ENCODE data around the gene LPIN1. TPM values are rescaled to one million over a fixed set of nuclear protein-coding genes. Genes with fewer than 3 reads are reported as not detected.

The LPIN1 gene
- total and polyA plus RNA-seq, 2 donors (not counting 1 experiment from before 2014, with no cell fraction given) = 36.3 to 99.1 TPM

- H3K9me3 ChIP-seq (ENCODE audit: control extremely low read depth in 1 of 3, control insufficient read depth in 2 of 3, insufficient read depth in 1 of 3, low read length in 2 of 3) = no peaks in the 10 kb centered on the region
- H3K9ac ChIP-seq (ENCODE audit: low read length) = no peak overlapping the region
- intact Hi-C loops (cut with micrococcal nuclease) = no loop called here
- CTCF ChIA-PET = no interaction called here
- H3K27ac ChIP-seq (ENCODE audit: low read length in 2 of 2) = no peak overlapping the region
- POLR2A ChIA-PET = no interaction called here
- Mint-ChIP-seq H3K9me3 (ENCODE audit: insufficient read depth) (no peaks in the 10 kb centered on the region), H3K27me3 (peaks cover 36% of the 10 kb centered on the region), H3K4me3 (no peak overlapping the region), H3K27ac (no peak overlapping the region), H3K4me1 (no peaks in the 10 kb centered on the region)
- no peaks in the 10 kb centered on the region for H3K4me1 ChIP-seq (ENCODE audit: control insufficient read depth in 2 of 2, insufficient read depth in 2 of 2, low read length in 2 of 2)
- no peak overlapping the region for H3K4me2 ChIP-seq (replicated peaks; ENCODE audit: low read depth, low read length, poor library complexity, severe bottlenecking)
- no peaks in the 10 kb centered on the region for H3K36me3 ChIP-seq (replicated peaks in 1 of 2; ENCODE audit: control extremely low read depth in 1 of 2, control insufficient read depth in 1 of 2, extremely low read depth in 1 of 2, insufficient read depth in 2 of 2, low read length in 1 of 2)
- H2AFZ ChIP-seq (ENCODE audit: insufficient read depth, low read depth, low read length, poor library complexity, severe bottlenecking) = no peak overlapping the region
- DNase-seq (no peak), ATAC-seq (ENCODE audit: low read depth) (no peak)
- peaks cover 0 to 3% (median 1%) of the 10 kb centered on the region in 4 experiments for H3K27me3 ChIP-seq (replicated peaks in 1 of 4; ENCODE audit: control extremely low read depth in 1 of 4, control insufficient read depth in 3 of 4, insufficient read depth in 4 of 4, low read length in 3 of 4)
- WGBS (ENCODE audit: insufficient coverage) = 88% methylated on average over 6 of the region's 7 CpGs
- TF ChIP-seq EZH2 (IDR thresholded peaks at IDR 0.05; ENCODE audit: borderline replicate concordance, insufficient read depth, low read depth, low read length, poor library complexity, severe bottlenecking) = no peak
- TF ChIP-seq, protein P1, sequence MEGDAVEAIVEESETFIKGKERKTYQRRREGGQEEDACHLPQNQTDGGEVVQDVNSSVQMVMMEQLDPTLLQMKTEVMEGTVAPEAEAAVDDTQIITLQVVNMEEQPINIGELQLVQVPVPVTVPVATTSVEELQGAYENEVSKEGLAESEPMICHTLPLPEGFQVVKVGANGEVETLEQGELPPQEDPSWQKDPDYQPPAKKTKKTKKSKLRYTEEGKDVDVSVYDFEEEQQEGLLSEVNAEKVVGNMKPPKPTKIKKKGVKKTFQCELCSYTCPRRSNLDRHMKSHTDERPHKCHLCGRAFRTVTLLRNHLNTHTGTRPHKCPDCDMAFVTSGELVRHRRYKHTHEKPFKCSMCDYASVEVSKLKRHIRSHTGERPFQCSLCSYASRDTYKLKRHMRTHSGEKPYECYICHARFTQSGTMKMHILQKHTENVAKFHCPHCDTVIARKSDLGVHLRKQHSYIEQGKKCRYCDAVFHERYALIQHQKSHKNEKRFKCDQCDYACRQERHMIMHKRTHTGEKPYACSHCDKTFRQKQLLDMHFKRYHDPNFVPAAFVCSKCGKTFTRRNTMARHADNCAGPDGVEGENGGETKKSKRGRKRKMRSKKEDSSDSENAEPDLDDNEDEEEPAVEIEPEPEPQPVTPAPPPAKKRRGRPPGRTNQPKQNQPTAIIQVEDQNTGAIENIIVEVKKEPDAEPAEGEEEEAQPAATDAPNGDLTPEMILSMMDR (IDR thresholded peaks at IDR 0.05) = no peak
- no peaks in the 10 kb centered on the region for H4K20me1 ChIP-seq (ENCODE audit: control insufficient read depth, insufficient read depth, low read length, poor library complexity, severe bottlenecking)
- H3K79me2 ChIP-seq (ENCODE audit: control insufficient read depth, insufficient read depth, low read length) = no peaks in the 10 kb centered on the region
- H3K4me3 ChIP-seq (ENCODE audit: control extremely low read depth in 1 of 5, extremely low read depth in 1 of 5, insufficient read depth in 1 of 5, low read depth in 2 of 5, low read length in 4 of 5) = no peak overlapping the region
These were observed 20.0 kb upstream of the LPIN1 start for GRCh38 chr2:11726384-11726783.

DNA sequence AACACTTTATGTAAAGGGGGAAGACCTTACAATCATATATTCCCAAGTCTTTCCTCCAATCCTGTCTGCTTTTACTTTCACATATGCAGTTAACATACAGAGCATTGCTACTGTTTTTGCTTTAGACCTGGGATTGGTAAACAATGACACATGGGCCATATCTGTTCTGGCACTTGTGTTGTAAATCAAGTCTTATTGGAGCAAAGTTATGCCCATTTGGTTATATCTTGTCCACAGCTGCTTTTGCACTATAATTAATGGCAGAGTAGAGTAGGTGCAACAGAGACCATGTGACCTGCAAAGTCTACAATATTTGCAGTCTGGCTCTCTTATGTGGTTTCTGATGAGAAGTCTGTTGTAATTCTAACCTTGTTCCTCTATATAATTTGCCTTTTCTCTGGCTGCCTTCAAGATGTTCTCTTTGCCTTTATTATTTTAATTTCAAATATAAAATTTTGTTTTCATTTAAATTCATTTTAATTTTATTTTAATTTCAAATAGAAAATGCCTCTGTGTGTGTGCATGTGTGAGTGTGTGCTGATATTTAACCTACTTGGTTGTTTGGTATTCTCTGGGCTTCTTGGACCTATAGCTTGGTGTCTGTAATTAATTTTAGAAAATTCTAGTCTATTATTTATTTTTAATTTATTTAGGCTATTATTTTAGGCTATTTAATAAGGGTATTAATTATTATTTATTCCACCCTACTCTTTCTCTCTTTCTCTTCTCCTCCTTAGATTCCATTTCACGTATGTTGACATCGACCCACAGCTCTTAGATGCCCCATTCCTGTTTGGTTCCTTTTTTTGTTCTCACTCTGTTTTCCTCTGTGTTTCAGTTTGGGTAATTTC lies 16.8 kb upstream of the LPIN1 start:
- H2AFZ ChIP-seq (ENCODE audit: insufficient read depth, low read depth, low read length, poor library complexity, severe bottlenecking) = no peak overlapping the region
- no peak for TF ChIP-seq EZH2 (IDR thresholded peaks at IDR 0.05; ENCODE audit: borderline replicate concordance, insufficient read depth, low read depth, low read length, poor library complexity, severe bottlenecking)
- TF ChIP-seq, protein P1 (IDR thresholded peaks at IDR 0.05) = no peak
- H3K4me1 ChIP-seq (ENCODE audit: control insufficient read depth in 2 of 2, insufficient read depth in 2 of 2, low read length in 2 of 2) = no peaks in the 10 kb centered on the region
- no peaks in the 10 kb centered on the region for H3K4me1 Mint-ChIP-seq
- no peaks in the 10 kb centered on the region for H4K20me1 ChIP-seq (ENCODE audit: control insufficient read depth, insufficient read depth, low read length, poor library complexity, severe bottlenecking)
- H3K27me3 Mint-ChIP-seq = peaks cover 38% of the 10 kb centered on the region
- no peak overlapping the region for H3K27ac Mint-ChIP-seq
- no peaks in the 10 kb centered on the region for H3K9me3 ChIP-seq (ENCODE audit: control extremely low read depth in 1 of 3, control insufficient read depth in 2 of 3, insufficient read depth in 1 of 3, low read length in 2 of 3)
- ChIA-PET CTCF (interaction anchor here (1.1 kb wide), 1 partner anchor 24 kb away, joined by 3 read pairs; no protein-coding TSS in a partner anchor), POLR2A (no interaction called here)
- DNase-seq (no peak), ATAC-seq (ENCODE audit: low read depth) (no peak)
- H3K4me3 Mint-ChIP-seq = no peak overlapping the region
- no peak overlapping the region for H3K4me2 ChIP-seq (replicated peaks; ENCODE audit: low read depth, low read length, poor library complexity, severe bottlenecking)
- H3K4me3 ChIP-seq (ENCODE audit: control extremely low read depth in 1 of 5, extremely low read depth in 1 of 5, insufficient read depth in 1 of 5, low read depth in 2 of 5, low read length in 4 of 5) = no peak overlapping the region
- no peaks in the 10 kb centered on the region for H3K79me2 ChIP-seq (ENCODE audit: control insufficient read depth, insufficient read depth, low read length)
- no CpG with 5 or more reads among the region's 2 CpGs for WGBS (ENCODE audit: insufficient coverage)
- H3K9me3 Mint-ChIP-seq (ENCODE audit: insufficient read depth) = no peaks in the 10 kb centered on the region
- no peak overlapping the region for H3K9ac ChIP-seq (ENCODE audit: low read length)
- H3K36me3 ChIP-seq (replicated peaks in 1 of 2; ENCODE audit: control extremely low read depth in 1 of 2, control insufficient read depth in 1 of 2, extremely low read depth in 1 of 2, insufficient read depth in 2 of 2, low read length in 1 of 2) = no peaks in the 10 kb centered on the region
- H3K27me3 ChIP-seq (replicated peaks in 1 of 4; ENCODE audit: control extremely low read depth in 1 of 4, control insufficient read depth in 3 of 4, insufficient read depth in 4 of 4, low read length in 3 of 4) = peaks cover 0 to 6% (median 3%) of the 10 kb centered on the region in 4 experiments
- intact Hi-C loops (cut with micrococcal nuclease) = no loop called here
- H3K27ac ChIP-seq (ENCODE audit: low read length in 2 of 2) = no peak overlapping the region

All from B cell (primary cell).